HepG2 (cell line): ENCODE data around the gene PLPPR3. TPM values are rescaled to one million over a fixed set of nuclear protein-coding genes. Genes with fewer than 3 reads are reported as not detected.

ENCODE experiments used
- ATAC-seq: fragments of 200-7000 bp; cut with Tn5 transposase; 3 replicates; pipeline ENCODE4 v1.9.1; 2020; ENCODE audit warnings: mild to moderate bottlenecking, moderate library complexity
- BruUV-seq: library from RNA; stranded (reverse); fragments of 400-500 nt; replicated peaks from 2 replicates; lab custom pipeline; 2021; lab: Mats Ljungman, UMichigan
- CTCF ChIA-PET: fragments of 300-600 bp; formaldehyde crosslinking; extraction: SDS; loops from one replicate; lab custom pipeline; 2021; ENCODE audit warnings: low total read pairs, inconsistent platforms, low intra/inter-chr PET ratio; lab: Yijun Ruan, JAX
- POLR2A ChIA-PET: fragments of 350-600 bp; sonication (Branson Sonifier 250); formaldehyde crosslinking; loops from one replicate; lab custom pipeline; 2020; ENCODE audit warnings: antibody characterized with exemption, inconsistent platforms; lab: Yijun Ruan, JAX
- DNase-seq: peaks from one replicate; pipeline ENCODE4 v3.0.0-alpha.2; 2015; ENCODE audit warnings: low spot score
- FAIRE-seq: peaks from 3 replicates; lab custom pipeline; 2011; peaks lifted over from hg19 to GRCh38; lab: Jason Lieb, UNC
- H2AFZ ChIP-seq: one replicate; pipeline ENCODE4 v1.6.1; 2011; ENCODE audit warnings: low read length, inconsistent platforms
- H3K27ac ChIP-seq: fragments of 300-600 bp; 3 replicates; pipeline ENCODE4 v1.8.0; 2011; ENCODE audit warnings: mixed run types, mild to moderate bottlenecking, mixed read lengths, low read length, inconsistent platforms; ENCODE audit not compliant: insufficient read depth; ENCODE audit errors: extremely low read length
- H3K27me3 ChIP-seq, 2 experiments: fragments of 200-600 bp in 1 of 2; 2 replicates in 1 of 2; 3 replicates in 1 of 2; pipeline versions ENCODE4 v1.6.0 to v1.8.0; 2011; ENCODE audit warnings: low read length in 2 of 2, mild to moderate bottlenecking in 2 of 2, moderate library complexity in 2 of 2, inconsistent platforms in 1 of 2; ENCODE audit not compliant: insufficient read depth in 2 of 2, control insufficient read depth in 1 of 2
- H3K36me3 ChIP-seq, 2 experiments: fragments of 200-600 bp in 1 of 2; replicated peaks in 1 of 2; 2 replicates in 1 of 2; 3 replicates in 1 of 2; pipeline versions ENCODE4 v1.5.1 to v1.8.0; 2011; ENCODE audit warnings: low read length in 2 of 2, inconsistent platforms in 1 of 2; ENCODE audit not compliant: insufficient read depth in 2 of 2, control insufficient read depth in 1 of 2
- H3K4me1 ChIP-seq: 2 replicates; pipeline ENCODE4 v1.5.1; 2012; ENCODE audit warnings: low read length, inconsistent platforms; ENCODE audit not compliant: insufficient read depth
- H3K4me2 ChIP-seq: 2 replicates; pipeline ENCODE4 v1.6.0; 2011; ENCODE audit warnings: low read depth, low read length, inconsistent platforms
- H3K4me3 ChIP-seq, 3 experiments: fragments of 200-600 bp in 1 of 3; sonication (generic), shearing (Covaris generic) in 1 of 3; replicated peaks in 1 of 3; 2 replicates each; pipeline ENCODE4 v1.5.1; 2011 to 2016; ENCODE audit warnings: low read length in 3 of 3, inconsistent platforms in 2 of 3, low read depth in 2 of 3, mild to moderate bottlenecking in 2 of 3, control low read depth in 1 of 3, mixed read lengths in 1 of 3; ENCODE audit not compliant: insufficient read depth in 1 of 3
- H3K79me2 ChIP-seq: one replicate; pipeline ENCODE4 v1.6.1; 2011; ENCODE audit warnings: low read length, inconsistent platforms; ENCODE audit not compliant: insufficient read depth
- H3K9ac ChIP-seq: 2 replicates; pipeline ENCODE4 v1.6.0; 2011; ENCODE audit warnings: mild to moderate bottlenecking, low read depth, low read length, inconsistent platforms; ENCODE audit not compliant: insufficient read depth
- H3K9me3 ChIP-seq: 2 replicates; pipeline ENCODE4 v1.5.1; 2012; ENCODE audit warnings: mild to moderate bottlenecking, low read length
- H4K20me1 ChIP-seq: 2 replicates; pipeline ENCODE4 v1.6.0; 2011; ENCODE audit warnings: inconsistent platforms, mild to moderate bottlenecking, low read length, moderate library complexity; ENCODE audit not compliant: insufficient read depth
- ARNTL ChIP-seq: sonication (generic); formaldehyde crosslinking; IDR thresholded peaks from 2 replicates; pipeline ENCODE4 v1.4.0; 2020; ENCODE audit warnings: mild to moderate bottlenecking, missing genetic modification reagents
- ETV5 ChIP-seq: IDR thresholded peaks from 2 replicates; pipeline ENCODE4 v1.6.1; 2018; ENCODE audit warnings: missing biosample characterization, missing genetic modification reagents, inconsistent platforms, borderline replicate concordance
- HNRNPK ChIP-seq: fragments of 200-400 bp; formaldehyde crosslinking; IDR thresholded peaks from 2 replicates; pipeline ENCODE4 v1.6.1; 2018; ENCODE audit warnings: low read length, low read depth, moderate library complexity, mild to moderate bottlenecking; ENCODE audit not compliant: poor library complexity, severe bottlenecking
- MXI1 ChIP-seq: IDR thresholded peaks from 3 replicates; pipeline ENCODE4 v1.6.1; 2012; ENCODE audit warnings: low read depth, low read length, inconsistent platforms, borderline replicate concordance
- RBM22 ChIP-seq: fragments of 200-400 bp; formaldehyde crosslinking; optimal IDR thresholded peaks from 2 replicates; pipeline ENCODE3; 2017; ENCODE audit warnings: mild to moderate bottlenecking, low read length, moderate library complexity
- RFX5 ChIP-seq: IDR thresholded peaks from 2 replicates; pipeline ENCODE4 v1.6.1; 2011; ENCODE audit warnings: low read depth, low read length, improper control_type of control experiment
- RFXAP ChIP-seq: sonication (generic); formaldehyde crosslinking; IDR thresholded peaks from 2 replicates; pipeline ENCODE4 v1.4.0; 2020; ENCODE audit warnings: missing genetic modification reagents, borderline replicate concordance
- RNF219 ChIP-seq: sonication (generic); formaldehyde crosslinking; IDR thresholded peaks from 2 replicates; pipeline ENCODE4 v1.5.0; 2020; ENCODE audit warnings: mild to moderate bottlenecking, missing genetic modification reagents
- TP53 ChIP-seq: sonication (generic); formaldehyde crosslinking; conservative IDR thresholded peaks from 2 replicates; pipeline ENCODE4 v1.4.0; 2020; ENCODE audit warnings: missing genetic modification reagents
- ZBTB3 ChIP-seq: sonication (generic); formaldehyde crosslinking; IDR thresholded peaks from 2 replicates; pipeline ENCODE4 v1.4.0; 2020; ENCODE audit warnings: low read depth, mild to moderate bottlenecking, moderate library complexity, missing genetic modification reagents, borderline replicate concordance
- ZMYM4 ChIP-seq: sonication (generic); formaldehyde crosslinking; IDR thresholded peaks from 2 replicates; pipeline ENCODE4 v1.8.1; 2023; ENCODE audit warnings: mild to moderate bottlenecking, missing genetic modification reagents
- ZNF350 ChIP-seq: sonication (generic); formaldehyde crosslinking; IDR thresholded peaks from 2 replicates; pipeline ENCODE4 v1.4.0; 2020; ENCODE audit warnings: mild to moderate bottlenecking, low read depth, missing genetic modification reagents, borderline replicate concordance
- ZNF431 ChIP-seq: sonication (generic); formaldehyde crosslinking; IDR thresholded peaks from 2 replicates; pipeline ENCODE4 v1.9.0; 2022; ENCODE audit warnings: missing genetic modification reagents, low read depth, mild to moderate bottlenecking, borderline replicate concordance
- ZNF432 ChIP-seq: sonication (generic); formaldehyde crosslinking; IDR thresholded peaks from 2 replicates; pipeline ENCODE4 v1.5.0; 2020; ENCODE audit warnings: missing genetic modification reagents, mild to moderate bottlenecking, borderline replicate concordance
- ZNF687 ChIP-seq: sonication (generic); formaldehyde crosslinking; IDR thresholded peaks from 2 replicates; pipeline ENCODE4 v1.5.1; 2020; ENCODE audit warnings: mild to moderate bottlenecking, missing genetic modification reagents, moderate library complexity
- ZNF768 ChIP-seq: sonication (generic); formaldehyde crosslinking; IDR thresholded peaks from 2 replicates; pipeline ENCODE4 v1.4.0; 2020; ENCODE audit warnings: missing genetic modification reagents
- ZNF777 ChIP-seq: sonication (generic); formaldehyde crosslinking; IDR thresholded peaks from 2 replicates; pipeline ENCODE4 v1.4.0; 2020; ENCODE audit warnings: missing genetic modification reagents
- WGBS: methylation state at CpG from one replicate; pipeline ENCODE4 v1.1.6; 2017; ENCODE audit warnings: low lambda C conversion rate; 5-methylcytosine and 5-hydroxymethylcytosine counted together
- in situ Hi-C: cut with HindIII; loops from 2 replicates; pipeline ENCODE4 v1.10.0; 2017; ENCODE audit warnings: low pct_unique_long_range_greater_than_20kb; ENCODE audit not compliant: extremely low pct_ligation_motif_present
- intact Hi-C: fragments of 100-400 bp; cut with micrococcal nuclease; formaldehyde crosslinking; loops from one replicate; pipeline ENCODE4 v1.10.0; 2022; ENCODE audit not compliant: unreplicated experiment
- polyA plus RNA-seq, 8 experiments: library from polyadenylated mRNA; depleted of rRNA in 3 of 8; stranded (reverse) in 7 of 8; unstranded in 1 of 8; fragments of >200 nt; fragmentation: Illumina TruSeq in 4 of 8; extraction: Trizol in 4 of 8; gene quantifications; 2 replicates each; pipeline versions ENCODE4 v1.2.1 to v1.2.3, GENCODE V29; 2011 to 2016; ENCODE audit warnings: low read depth in 4 of 8, missing spikeins in 1 of 8, mixed read lengths in 1 of 8; ENCODE audit not compliant: insufficient read depth in 1 of 8
- total RNA-seq, 5 experiments: library from RNA; depleted of rRNA; stranded (reverse); fragments of >200 nt; fragmentation: Illumina TruSeq; extraction: Trizol; gene quantifications; 2 replicates each; pipeline ENCODE4 v1.2.3, GENCODE V29; 2016; ENCODE audit warnings: low read depth in 1 of 5

PLPPR3 gene
- total and polyA plus RNA-seq, 2 of the 13 experiments (the other 11 are each of a cell fraction or from before 2014, with no cell fraction given): 0.07 to 0.16 TPM

- Histone ChIP-seq H3K27ac (no peak overlapping the region), H3K36me3 (no peaks in the 10 kb centered on the region), H2AFZ (no peak overlapping the region), H3K4me2 (peak overlapping the region; percentile 44; the same call in 1 of the 2 replicates), H3K9ac (no peak overlapping the region), H3K4me1 (peaks cover 30% of the 10 kb centered on the region), H3K27me3 (no peaks in the 10 kb centered on the region; a peak in 1 of 5 replicates), H3K79me2 (no peaks in the 10 kb centered on the region), H4K20me1 (no peaks in the 10 kb centered on the region), H3K9me3 (no peaks in the 10 kb centered on the region), H3K4me3 (peak overlapping the region in 1 of 3 experiments; percentile 36; a peak in 1 of 6 replicates)
- ATAC-seq (peak; percentile 74), FAIRE-seq (no peak), DNase-seq (no peak)
- ChIA-PET CTCF (no interaction called here), POLR2A (interaction anchor here (0.9 to 1.1 kb wide), 2 partner anchors 10 to 11 kb away, joined by 3 read pairs; no protein-coding TSS in a partner anchor)
- 55% methylated on average over 4 of the region's 18 CpGs for WGBS
- in situ Hi-C loops: loop anchor here (5.0 kb wide), 1 partner anchor 149 kb away; no protein-coding TSS in a partner anchor
- intact Hi-C loops: loop anchor here (5.0 kb wide), 1 partner anchor 84 kb away; the partner anchor contains the start of gene CFD
- no TSS peak for BruUV-seq
- no peak for TF ChIP-seq TP53 (CRISPR knock-in tag)
- TF ChIP-seq ZBTB3 (CRISPR knock-in tag): no peak
- no peak for TF ChIP-seq HNRNPK
- TF ChIP-seq ZNF777 (CRISPR knock-in tag): no peak
- no peak for TF ChIP-seq ZNF350 (CRISPR knock-in tag)
- TF ChIP-seq ZNF687: peak; percentile 43
- no peak for TF ChIP-seq MXI1
- TF ChIP-seq RFXAP (CRISPR knock-in tag): no peak
- TF ChIP-seq RNF219 (CRISPR knock-in tag): no peak
- TF ChIP-seq RFX5: 0 out of 2 replicates have a peak, but pooled peaks have one; percentile 43
- no peak for TF ChIP-seq ZMYM4 (CRISPR knock-in tag)
- peak; percentile 37; the same call in 1 of the 2 replicates for TF ChIP-seq ZNF768
- TF ChIP-seq RBM22: no peak
- TF ChIP-seq ZNF431 (CRISPR knock-in tag): no peak
- no peak for TF ChIP-seq ETV5 (CRISPR knock-in tag)
- no peak for TF ChIP-seq ZNF432 (CRISPR knock-in tag)
- TF ChIP-seq ARNTL (CRISPR knock-in tag): no peak
These were observed 48.9 kb downstream of the PLPPR3 start for GRCh38 chr19:772730-773436.
